K562 (cell line): Measurements from ENCODE around the gene SUPT5H. TPM values are rescaled to one million over a fixed set of nuclear protein-coding genes. Genes with fewer than 3 reads are reported as not detected.
A peak's percentile ranks its signal among the peaks of the same experiment; 100 is the strongest.

Experiments
- ATAC-seq: fragments of 200-7000 bp; cut with Tn5 transposase; 3 replicates; pipeline ENCODE4 v1.9.1; 2020; ENCODE audit warnings: moderate library complexity
- BruUV-seq: library from RNA; stranded (reverse); fragments of 400-500 nt; replicated peaks from 2 replicates; lab custom pipeline; 2021; lab: Mats Ljungman, UMichigan
- CTCF ChIA-PET: fragments of 300-600 bp; formaldehyde crosslinking; extraction: SDS; loops from one replicate; lab custom pipeline; 2021; ENCODE audit warnings: low intra/inter-chr PET ratio; lab: Yijun Ruan, JAX
- POLR2A ChIA-PET: fragments of 300-600, 350-650 bp; sonication (Branson Sonifier 250); formaldehyde crosslinking; extraction: SDS; loops from one replicate; lab custom pipeline; 2021; ENCODE audit warnings: antibody characterized with exemption, inconsistent platforms; lab: Yijun Ruan, JAX
- DNase-seq, 4 experiments: peaks; one replicate each; pipeline versions ENCODE4 v3.0.0 to v3.0.0-alpha.2; 2011 to 2018; ENCODE audit warnings: low spot score in 3 of 4, mixed read lengths in 3 of 4; ENCODE audit errors: extremely low read depth in 1 of 4
- FAIRE-seq: peaks from 2 replicates; lab custom pipeline; 2011; peaks lifted over from hg19 to GRCh38; lab: Jason Lieb, UNC
- H2AFZ ChIP-seq: 2 replicates; pipeline ENCODE4 v1.6.0; 2011; ENCODE audit warnings: low read depth, low read length, control low read depth, inconsistent platforms
- H3K27ac ChIP-seq: fragments of 200-600 bp; 3 replicates; pipeline ENCODE4 v1.8.0; 2011; ENCODE audit warnings: low read depth, mild to moderate bottlenecking, control low read depth, inconsistent platforms, low read length, moderate library complexity, mixed read lengths; ENCODE audit errors: extremely low read depth
- H3K27me3 ChIP-seq, 2 experiments: fragments of 300-600 bp in 1 of 2; 2 replicates in 1 of 2; 3 replicates in 1 of 2; pipeline versions ENCODE4 v1.6.0 to v1.8.0; 2011; ENCODE audit warnings: inconsistent platforms in 2 of 2, low read length in 2 of 2, mild to moderate bottlenecking in 1 of 2, mixed read lengths in 1 of 2, moderate library complexity in 1 of 2; ENCODE audit not compliant: control insufficient read depth in 2 of 2, insufficient read depth in 2 of 2
- H3K36me3 ChIP-seq: fragments of 300-600 bp; 3 replicates; pipeline ENCODE4 v1.8.0; 2011; ENCODE audit warnings: mild to moderate bottlenecking, low read length, inconsistent platforms; ENCODE audit not compliant: control insufficient read depth, insufficient read depth
- H3K4me1 ChIP-seq, 2 experiments: fragments of 200-600 bp in 1 of 2; replicated peaks in 1 of 2; 2 replicates in 1 of 2; 3 replicates in 1 of 2; pipeline versions ENCODE4 v1.5.1 to v1.8.0; 2011; ENCODE audit warnings: inconsistent platforms in 2 of 2, low read length in 2 of 2, mild to moderate bottlenecking in 1 of 2, mixed read lengths in 1 of 2, moderate library complexity in 1 of 2; ENCODE audit not compliant: control insufficient read depth in 2 of 2, insufficient read depth in 2 of 2
- H3K4me2 ChIP-seq: 2 replicates; pipeline ENCODE4 v1.6.1; 2011; ENCODE audit warnings: low read length, control low read depth, inconsistent platforms, mixed read lengths; ENCODE audit not compliant: insufficient read depth
- H3K4me3 ChIP-seq: fragments of 200-600 bp; sonication (generic), shearing (Covaris generic); 2 replicates; pipeline ENCODE4 v1.5.1; 2016; ENCODE audit warnings: control low read depth, inconsistent platforms
- H3K79me2 ChIP-seq: fragments of 200-600 bp; 3 replicates; pipeline ENCODE4 v1.8.0; 2011; ENCODE audit warnings: low read length, inconsistent platforms; ENCODE audit not compliant: control insufficient read depth, insufficient read depth
- H3K9ac ChIP-seq, 2 experiments: 2 replicates each; pipeline versions ENCODE4 v1.6.0 to v1.6.1; 2011; ENCODE audit warnings: low read depth in 2 of 2, low read length in 2 of 2, control low read depth in 1 of 2, inconsistent platforms in 1 of 2, mild to moderate bottlenecking in 1 of 2, mixed read lengths in 1 of 2; ENCODE audit not compliant: insufficient read depth in 1 of 2
- H3K9me1 ChIP-seq: one replicate; pipeline ENCODE4 v1.6.0; 2011; ENCODE audit warnings: inconsistent platforms, mild to moderate bottlenecking, low read length, moderate library complexity; ENCODE audit not compliant: control insufficient read depth, insufficient read depth
- H3K9me3 ChIP-seq: replicated peaks from 2 replicates; pipeline ENCODE4 v1.5.1; 2011; ENCODE audit warnings: low read depth, low read length, inconsistent platforms; ENCODE audit not compliant: control insufficient read depth, insufficient read depth
- H4K20me1 ChIP-seq: replicated peaks from 2 replicates; pipeline ENCODE4 v1.6.1; 2011; ENCODE audit warnings: low read length, inconsistent platforms, mixed read lengths; ENCODE audit not compliant: control insufficient read depth, insufficient read depth
- CBFA2T2 ChIP-seq: fragments of 450-650 bp; conservative IDR thresholded peaks from 2 replicates; pipeline ENCODE4 v1.6.1; 2017; ENCODE audit warnings: mild to moderate bottlenecking
- PHTF2 ChIP-seq: fragments of 250-450 bp; sonication (Bioruptor Pico); IDR thresholded peaks from 2 replicates; pipeline ENCODE4 v1.5.0; 2021; ENCODE audit warnings: mild to moderate bottlenecking
- RBM25 ChIP-seq: fragments of 200-400 bp; formaldehyde crosslinking; IDR thresholded peaks from 2 replicates; pipeline ENCODE4 v1.6.1; 2018; ENCODE audit warnings: low read length, low read depth, moderate library complexity; ENCODE audit not compliant: severe bottlenecking
- SRF ChIP-seq, 2 experiments: fragments of 250-450, 450-650 bp in 1 of 2; sonication (Bioruptor Pico) in 1 of 2; sonication (generic) in 1 of 2; formaldehyde crosslinking; IDR thresholded peaks; 2 replicates each; pipeline versions ENCODE4 v1.5.0 to v1.5.1; 2020 to 2022; ENCODE audit warnings: mild to moderate bottlenecking in 1 of 2, missing genetic modification reagents in 1 of 2
- ZNF124 ChIP-seq: sonication (generic); formaldehyde crosslinking; IDR thresholded peaks from 2 replicates; pipeline ENCODE4 v1.8.1; 2022; ENCODE audit warnings: missing genetic modification reagents
- WGBS: fragments of 100-300 bp; shearing (Covaris generic); methylation state at CpG from one replicate; pipeline ENCODE4 v1.1.6; 2016; ENCODE audit warnings: low coverage, mixed read lengths; ENCODE audit not compliant: insufficient coverage; ENCODE audit errors: missing lambda C conversion rate; 5-methylcytosine and 5-hydroxymethylcytosine counted together
- in situ Hi-C: fragments of 300-500 bp; cut with MboI; formaldehyde crosslinking; loops from 4 replicates; pipeline ENCODE4 v1.15.0; 2018; ENCODE audit warnings: inconsistent platforms, mixed read lengths
- intact Hi-C: fragments of 100-400 bp; cut with micrococcal nuclease; formaldehyde crosslinking; loops from 2 replicates; pipeline ENCODE4 v1.14.2; 2022
- polyA plus RNA-seq, 8 experiments: library from polyadenylated mRNA; depleted of rRNA in 4 of 8; stranded (reverse) in 5 of 8; unstranded in 3 of 8; fragments of >200 nt; fragmentation: Nextera tagmentation in 2 of 8; fragmentation: Illumina TruSeq in 1 of 8; extraction: Ambion mirVana in 2 of 8; extraction: Trizol in 1 of 8; gene quantifications; 2 replicates each; pipeline versions ENCODE4 v1.2.1 to v1.2.3, GENCODE V29; 2011 to 2014; ENCODE audit warnings: inconsistent platforms in 1 of 8, missing spikeins in 1 of 8
- total RNA-seq, 7 experiments: library from RNA; depleted of rRNA in 6 of 7; stranded (reverse); fragments of >200 nt in 6 of 7; fragmentation: Illumina TruSeq in 2 of 7; extraction: Trizol in 2 of 7; gene quantifications; 2 replicates each; pipeline versions ENCODE4 v1.2.1 to v1.2.3, GENCODE V29; 2011 to 2021; ENCODE audit warnings: low replicate concordance in 1 of 7

SUPT5H gene
- total and polyA plus RNA-seq, 9 of the 15 experiments (the other 6 are each of a cell fraction or from before 2014, with no cell fraction given), result 13.3 to 85.9 (median 35.9) TPM

- TF ChIP-seq ZNF124 (CRISPR knock-in tag), result no peak
- no peak for TF ChIP-seq PHTF2
- peak; percentile 12 for TF ChIP-seq RBM25
- no peak for TF ChIP-seq SRF (CRISPR knock-in tag; IDR thresholded peaks at IDR 0.05)
- TF ChIP-seq CBFA2T2, result no peak
- H3K4me1 ChIP-seq, result peaks cover 0 to 16% of the 10 kb centered on the region in 2 experiments; a peak in 1 of 5 replicates
- H3K27ac ChIP-seq, result no peak overlapping the region
- H3K9ac ChIP-seq, result no peak overlapping the region
- no peak overlapping the region for H3K4me3 ChIP-seq
- H3K9me1 ChIP-seq, result no peaks in the 10 kb centered on the region
- no peak for ATAC-seq
- ChIA-PET CTCF (no interaction called here), POLR2A (interaction anchor here (0.8 kb wide), 2 partner anchors 8 to 9 kb away, joined by 3 read pairs; partner anchors contain the start of gene TIMM50)
- H3K79me2 ChIP-seq, result no peaks in the 10 kb centered on the region
- no peak for FAIRE-seq
- no peaks in the 10 kb centered on the region for H3K9me3 ChIP-seq
- H3K27me3 ChIP-seq, result no peaks in the 10 kb centered on the region
- intact Hi-C loops, result no loop called here
- peaks cover 98% of the 10 kb centered on the region for H3K36me3 ChIP-seq
- in situ Hi-C loops, result no loop called here
- H3K4me2 ChIP-seq, result no peak overlapping the region
- H4K20me1 ChIP-seq, result no peaks in the 10 kb centered on the region; the same call in 1 of the 2 replicates
- no TSS peak for BruUV-seq
- 88% methylated on average over 8 of the region's 8 CpGs for WGBS
- H2AFZ ChIP-seq, result no peak overlapping the region
- DNase-seq, result no peak
These were observed 26.6 kb downstream of the SUPT5H start for GRCh38 chr19:39471756-39472536.
